Measurements from ENCODE around the gene KIF5A.

Gene KIF5A

GRCh38 chr12:57520053-57520818 is 29.6 kb upstream of the KIF5A start, which contains the start of gene DDIT3:
DDIT3 (minus strand) TSS chr12:57520514; CDS start chr12:57517406, 3,108 bp downstream.
- peak; percentile 99 for DNase-seq

DNA sequence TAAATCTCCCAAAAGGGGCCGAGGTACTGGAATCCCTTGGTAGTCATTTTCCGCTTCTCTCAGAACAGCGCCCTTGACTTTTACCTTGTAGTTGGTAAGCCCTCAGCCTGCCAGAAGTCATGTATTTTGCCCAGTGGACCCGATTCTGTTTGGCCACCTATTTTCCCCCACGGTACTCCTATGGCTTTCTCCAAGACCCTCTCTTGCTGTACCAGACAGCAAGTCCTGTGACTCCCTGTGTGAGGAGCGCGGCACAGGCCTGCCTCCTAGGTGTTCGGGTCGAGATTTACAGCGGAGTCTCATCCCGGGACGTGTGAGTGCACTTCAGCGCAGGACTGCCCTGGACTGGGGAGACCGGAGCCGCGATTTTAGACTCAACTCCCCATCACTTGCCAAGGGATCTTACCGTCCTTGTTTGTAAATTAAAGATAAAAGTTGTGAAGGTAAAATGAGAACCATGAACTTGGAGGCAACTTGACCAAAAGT is 28.3 kb upstream of the KIF5A start:
- peak; percentile 21 for DNase-seq

- DNase-seq: peak; percentile 85
Measured at GRCh38 chr12:57522011-57522886, 27.6 kb upstream of the KIF5A start, which contains the start of gene MBD6. MBD6 (plus strand) TSS chr12:57522824; CDS start chr12:57524304, 1,480 bp downstream.

DNA sequence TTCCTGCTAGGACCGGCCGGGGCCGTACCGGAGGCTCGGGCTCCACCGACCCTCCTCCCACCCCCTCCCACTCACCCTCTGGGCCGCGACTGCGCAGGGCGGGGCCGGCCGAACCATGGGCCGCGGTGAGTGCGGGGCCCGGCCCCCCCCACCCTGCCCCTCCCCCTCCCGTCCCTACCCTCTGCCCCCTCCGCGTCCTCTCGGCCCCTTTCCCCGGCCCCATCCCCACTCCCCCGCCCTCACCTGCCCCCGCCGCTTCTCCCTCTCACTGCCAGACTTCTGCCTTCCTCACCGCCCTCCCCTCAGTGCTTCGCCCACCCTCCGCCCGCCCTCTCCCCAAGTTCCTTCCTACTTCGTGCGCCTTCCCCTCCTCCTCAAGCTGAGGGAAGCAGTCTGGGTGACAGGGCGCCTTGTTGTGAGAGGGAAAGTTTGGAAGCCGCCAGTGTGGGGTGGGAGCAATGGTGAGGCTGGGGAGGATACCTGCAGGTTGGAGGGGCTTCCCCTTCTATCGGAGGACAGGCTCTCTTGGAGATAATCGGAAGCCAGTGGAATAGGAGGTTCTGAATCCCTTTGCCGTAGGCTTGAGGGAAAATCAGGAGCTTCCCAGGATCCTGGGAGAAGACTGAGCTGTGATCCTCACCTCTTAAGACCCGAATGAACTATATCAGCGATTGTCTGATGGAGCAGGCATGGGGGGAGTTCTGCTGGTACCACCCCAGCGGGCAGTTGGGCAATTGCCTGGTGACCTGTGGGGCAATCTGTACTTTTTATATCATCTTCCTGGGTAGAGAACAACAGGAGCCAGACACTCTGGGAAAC is 26.7 kb upstream of the KIF5A start:
- peak; percentile 44 for DNase-seq

GRCh38 chr12:57523706-57524614 is 25.9 kb upstream of the KIF5A start:
- DNase-seq: no peak

DNA sequence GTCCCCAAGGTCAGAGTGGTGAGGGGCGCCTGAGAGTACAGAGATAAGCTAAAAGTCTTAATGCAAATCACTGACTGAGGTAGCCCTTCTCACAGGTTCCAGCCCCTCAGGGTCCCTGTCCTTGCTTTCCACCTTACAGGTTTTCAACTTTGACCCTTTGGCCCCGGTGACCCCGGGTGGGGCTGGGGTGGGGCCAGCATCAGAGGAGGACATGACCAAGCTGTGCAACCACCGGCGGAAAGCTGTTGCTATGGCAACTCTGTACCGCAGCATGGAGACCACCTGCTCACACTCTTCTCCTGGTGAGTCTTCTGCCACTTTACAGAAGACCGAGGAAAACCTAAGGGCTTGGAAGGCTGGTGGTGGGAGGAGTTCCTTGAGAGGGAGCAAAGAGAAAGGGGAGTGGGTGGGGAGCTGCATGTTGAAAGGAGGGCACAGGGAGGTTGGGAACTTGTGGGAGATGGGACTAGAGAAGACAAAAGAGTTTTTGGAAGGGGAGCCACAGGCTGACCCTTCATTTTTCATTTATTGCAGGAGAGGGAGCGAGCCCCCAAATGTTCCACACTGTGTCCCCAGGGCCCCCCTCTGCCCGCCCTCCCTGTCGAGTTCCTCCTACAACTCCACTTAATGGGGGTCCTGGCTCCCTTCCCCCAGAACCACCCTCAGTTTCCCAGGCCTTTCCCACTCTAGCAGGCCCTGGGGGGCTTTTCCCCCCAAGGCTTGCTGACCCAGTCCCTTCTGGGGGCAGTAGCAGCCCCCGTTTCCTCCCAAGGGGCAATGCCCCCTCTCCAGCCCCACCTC is 24.8 kb upstream of the KIF5A start:
- DNase-seq: no peak

DNA sequence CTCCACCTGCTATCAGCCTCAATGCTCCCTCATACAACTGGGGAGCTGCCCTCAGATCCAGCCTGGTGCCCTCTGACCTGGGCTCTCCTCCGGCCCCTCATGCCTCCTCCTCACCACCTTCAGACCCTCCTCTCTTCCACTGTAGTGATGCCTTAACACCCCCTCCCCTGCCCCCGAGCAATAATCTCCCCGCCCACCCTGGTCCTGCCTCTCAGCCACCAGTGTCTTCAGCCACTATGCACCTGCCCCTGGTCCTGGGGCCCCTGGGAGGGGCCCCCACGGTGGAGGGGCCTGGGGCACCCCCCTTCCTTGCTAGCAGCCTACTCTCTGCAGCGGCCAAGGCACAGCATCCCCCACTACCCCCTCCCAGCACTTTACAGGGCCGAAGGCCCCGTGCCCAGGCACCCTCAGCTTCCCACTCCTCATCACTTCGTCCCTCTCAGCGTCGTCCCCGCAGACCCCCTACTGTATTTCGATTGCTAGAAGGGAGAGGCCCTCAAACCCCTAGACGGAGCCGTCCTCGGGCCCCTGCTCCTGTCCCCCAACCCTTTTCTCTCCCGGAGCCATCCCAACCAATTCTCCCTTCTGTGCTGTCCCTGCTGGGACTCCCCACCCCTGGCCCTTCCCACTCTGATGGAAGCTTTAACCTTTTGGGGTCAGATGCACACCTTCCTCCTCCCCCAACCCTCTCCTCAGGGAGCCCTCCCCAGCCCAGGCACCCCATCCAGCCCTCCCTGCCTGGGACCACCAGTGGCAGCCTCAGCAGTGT is 24.0 kb upstream of the KIF5A start:
- no peak for DNase-seq

DNA sequence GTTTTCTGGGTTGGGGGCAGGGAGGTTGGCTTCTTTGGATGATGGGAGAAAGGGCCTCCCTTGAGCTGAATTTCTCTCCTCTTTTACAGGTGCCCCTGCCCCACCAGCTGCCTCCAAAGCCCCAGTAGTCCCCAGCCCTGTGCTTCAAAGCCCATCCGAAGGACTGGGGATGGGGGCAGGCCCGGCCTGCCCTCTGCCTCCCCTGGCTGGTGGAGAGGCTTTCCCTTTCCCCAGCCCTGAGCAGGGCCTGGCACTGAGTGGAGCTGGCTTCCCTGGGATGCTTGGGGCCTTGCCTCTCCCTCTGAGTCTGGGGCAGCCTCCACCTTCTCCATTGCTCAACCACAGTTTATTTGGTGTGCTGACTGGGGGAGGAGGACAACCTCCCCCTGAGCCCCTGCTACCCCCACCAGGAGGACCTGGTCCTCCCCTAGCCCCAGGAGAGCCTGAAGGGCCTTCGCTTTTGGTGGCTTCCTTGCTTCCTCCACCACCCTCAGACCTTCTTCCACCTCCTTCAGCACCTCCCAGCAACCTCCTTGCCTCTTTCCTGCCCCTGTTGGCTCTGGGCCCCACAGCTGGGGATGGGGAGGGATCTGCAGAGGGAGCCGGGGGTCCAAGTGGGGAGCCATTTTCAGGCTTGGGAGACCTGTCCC is 23.2 kb upstream of the KIF5A start:
- DNase-seq: no peak

- DNase-seq: no peak
Measured at GRCh38 chr12:57527184-57527583, 22.7 kb upstream of the KIF5A start.

- no peak for DNase-seq
Measured at GRCh38 chr12:57528176-57528575, 21.7 kb upstream of the KIF5A start.

DNA sequence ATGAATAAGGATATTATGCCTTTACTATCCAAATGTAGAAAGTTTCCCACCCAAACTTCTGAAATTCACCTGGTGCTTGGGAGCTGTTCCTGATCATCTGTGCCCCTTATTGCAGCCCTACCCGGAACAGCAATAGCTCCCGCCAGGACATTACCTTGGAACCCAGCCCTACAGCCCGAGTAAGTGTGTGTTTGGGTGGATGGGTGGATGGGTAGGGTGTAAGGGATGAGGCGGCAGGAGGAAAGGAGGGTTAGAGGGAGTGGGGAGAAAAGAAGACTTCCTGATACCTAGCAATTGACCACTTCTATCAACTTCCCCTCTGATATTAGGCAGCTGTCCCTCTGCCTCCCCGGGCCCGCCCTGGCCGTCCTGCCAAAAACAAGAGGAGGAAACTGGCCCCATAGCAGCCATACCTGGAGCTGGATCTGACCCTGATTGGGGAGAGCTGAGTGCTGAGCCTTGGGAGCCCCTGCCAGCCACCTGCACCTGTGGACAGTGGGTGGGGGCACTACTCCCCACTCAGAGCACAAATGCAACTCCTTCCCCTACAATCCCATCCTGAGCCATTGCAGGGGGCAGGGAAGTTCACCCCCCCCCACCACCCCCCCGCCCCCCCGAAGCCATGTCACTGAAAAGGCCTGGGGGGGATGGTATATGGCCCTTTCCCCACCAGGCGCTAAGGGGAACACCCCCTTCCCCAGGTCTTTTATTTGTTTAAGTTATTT is 20.9 kb upstream of the KIF5A start:
- no peak for DNase-seq

DNA sequence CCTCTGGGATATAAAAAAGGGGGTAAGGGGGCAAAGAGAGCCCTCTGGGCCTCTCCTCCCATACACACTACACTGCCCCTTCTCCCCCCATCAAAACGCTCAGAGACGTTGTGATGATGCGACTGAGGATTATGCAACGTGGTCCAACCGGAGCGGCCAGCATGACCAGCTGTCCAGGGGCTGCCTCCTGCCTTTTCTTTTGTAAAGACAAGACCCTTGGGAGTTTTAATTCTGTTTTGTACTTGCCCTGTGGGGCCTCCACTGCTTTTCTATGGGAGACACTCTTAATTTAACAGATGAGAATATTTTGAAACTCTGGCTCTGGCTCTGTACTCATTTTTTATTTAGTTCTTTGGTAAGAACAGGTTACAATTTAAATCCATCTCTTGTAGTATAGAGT is 20.0 kb upstream of the KIF5A start:
- no peak for DNase-seq

DNA sequence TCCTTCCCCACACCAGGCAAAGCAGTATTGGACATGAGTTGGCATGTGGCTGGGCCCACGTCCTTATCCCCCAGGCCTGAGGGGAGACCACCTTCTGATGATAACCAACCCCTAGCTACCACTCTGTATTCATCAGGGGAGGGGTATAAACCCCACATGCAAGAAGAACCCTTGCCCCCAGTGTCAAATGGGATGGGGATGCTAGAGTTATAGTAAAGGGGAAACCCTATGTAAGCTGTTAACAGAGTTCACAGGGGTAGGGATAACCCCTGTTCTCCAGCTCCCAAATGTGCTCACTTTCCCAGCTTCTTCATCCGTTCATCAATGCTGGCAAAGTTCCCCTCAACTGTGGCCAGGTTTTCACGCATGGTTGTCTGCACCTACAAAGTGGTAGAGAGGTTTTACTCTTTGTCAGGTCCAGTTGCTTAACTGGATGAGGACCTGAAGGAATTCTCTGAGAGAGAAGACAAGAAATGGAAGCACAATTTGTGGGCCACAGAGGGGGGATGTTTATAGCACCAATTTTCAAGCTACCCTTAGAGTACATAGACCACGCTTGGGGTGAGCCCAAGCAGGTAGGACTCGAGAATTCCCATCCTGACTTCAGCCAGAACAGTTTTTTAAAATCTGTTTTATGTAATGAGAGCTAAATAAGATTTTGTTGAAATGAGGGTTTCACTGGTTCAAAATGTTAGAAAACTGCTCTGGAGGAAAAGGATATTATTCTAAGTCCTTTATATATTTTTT is 19.3 kb upstream of the KIF5A start:
- no peak for DNase-seq

- DNase-seq: no peak
Measured at GRCh38 chr12:57531836-57532235, 18.0 kb upstream of the KIF5A start.

GRCh38 chr12:57533108-57533507 is 16.7 kb upstream of the KIF5A start:
- no peak for DNase-seq

DNA sequence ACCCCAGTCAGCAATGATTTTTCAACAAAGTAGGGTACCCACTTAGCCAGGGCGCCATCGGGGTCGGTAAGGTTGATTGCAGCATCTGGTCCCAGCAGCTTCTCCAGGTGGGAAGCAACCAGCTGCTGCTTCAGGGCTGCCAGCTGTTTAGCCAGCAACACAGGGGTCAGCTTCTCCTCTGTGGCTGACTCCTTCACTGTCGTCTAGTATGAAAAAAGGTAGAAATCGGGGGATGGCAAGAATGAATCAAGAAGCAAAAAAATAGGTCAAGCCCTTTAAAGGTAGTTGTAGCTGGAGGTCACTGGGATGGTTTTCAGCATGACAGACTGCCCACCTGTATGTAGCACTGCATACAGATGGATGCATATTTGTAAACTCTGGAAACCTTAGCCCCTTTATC is 15.6 kb upstream of the KIF5A start:
- no peak for DNase-seq

DNA sequence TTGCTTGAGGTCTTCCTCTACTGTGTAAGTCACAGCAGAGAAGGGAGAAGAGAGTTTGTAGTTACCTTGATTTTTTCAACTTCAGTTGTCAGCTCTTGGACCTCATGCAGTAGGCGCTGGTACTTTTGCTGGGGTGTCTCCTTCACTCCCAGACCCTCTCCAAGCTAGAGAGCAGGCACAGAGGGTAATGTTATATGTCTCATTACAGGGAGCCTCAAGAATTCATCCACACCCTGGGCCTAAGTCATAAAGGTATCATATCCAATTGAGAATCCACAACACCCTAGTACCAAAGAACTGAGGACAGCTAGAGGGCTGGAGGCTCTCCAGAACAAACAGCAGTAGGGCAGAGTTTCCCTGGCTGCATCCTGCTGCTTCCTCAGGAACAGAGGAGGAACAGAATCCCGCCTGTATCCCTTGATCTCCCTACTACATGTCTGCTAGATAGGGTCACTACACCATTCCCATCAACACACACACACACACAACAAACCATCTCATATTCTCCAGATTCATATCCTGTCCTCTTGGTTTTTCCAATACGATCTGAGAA is 14.8 kb upstream of the KIF5A start:
- DNase-seq: no peak
